ENCODE measurements around the gene MYOCD. TPM values are rescaled to one million over a fixed set of nuclear protein-coding genes. Genes with fewer than 3 reads are reported as not detected.

Gene MYOCD
- total RNA-seq, 2 experiments from 2014 or later, result not detected

GRCh38 chr17:12709063-12709462, 43.4 kb downstream of the MYOCD start:
- POLR2A ChIA-PET, result no interaction called here
- Mint-ChIP-seq H3K36me3 (no peaks in the 10 kb centered on the region), H3K4me3 (no peak overlapping the region), H3K4me1 (no peaks in the 10 kb centered on the region), H3K9me3 (peaks cover 2% of the 10 kb centered on the region), H3K27ac (no peak overlapping the region), H3K27me3 (no peaks in the 10 kb centered on the region)
- DNase-seq (no peak), ATAC-seq (ENCODE audit: low read depth) (no peak)

- Mint-ChIP-seq H3K36me3 (no peaks in the 10 kb centered on the region), H3K4me1 (no peaks in the 10 kb centered on the region), H3K27me3 (no peaks in the 10 kb centered on the region), H3K27ac (no peak overlapping the region), H3K9me3 (peaks cover 6% of the 10 kb centered on the region), H3K4me3 (no peak overlapping the region)
- ATAC-seq (ENCODE audit: low read depth) (no peak), DNase-seq (no peak)
- POLR2A ChIA-PET, result no interaction called here
These were observed 46.7 kb downstream of the MYOCD start for GRCh38 chr17:12712415-12712814.

- POLR2A ChIA-PET, result no interaction called here
- Mint-ChIP-seq H3K36me3 (no peaks in the 10 kb centered on the region), H3K27ac (no peak overlapping the region), H3K27me3 (no peaks in the 10 kb centered on the region), H3K4me3 (no peak overlapping the region), H3K4me1 (no peaks in the 10 kb centered on the region), H3K9me3 (peaks cover 6% of the 10 kb centered on the region)
- no peak for DNase-seq
- no peak for ATAC-seq (ENCODE audit: low read depth)
These were observed 47.3 kb downstream of the MYOCD start for GRCh38 chr17:12712941-12713340.

- ATAC-seq (ENCODE audit: low read depth), result no peak
- no peak overlapping the region for H3K4me3 Mint-ChIP-seq
- no peak overlapping the region for H3K27ac Mint-ChIP-seq
- POLR2A ChIA-PET, result no interaction called here
- DNase-seq, result no peak
- no peaks in the 10 kb centered on the region for H3K36me3 Mint-ChIP-seq
- peaks cover 9% of the 10 kb centered on the region for H3K9me3 Mint-ChIP-seq
- H3K27me3 Mint-ChIP-seq, result no peaks in the 10 kb centered on the region
- H3K4me1 Mint-ChIP-seq, result no peaks in the 10 kb centered on the region
These were observed 54.3 kb downstream of the MYOCD start for GRCh38 chr17:12719948-12720347.

- DNase-seq, result no peak
- H3K4me1 Mint-ChIP-seq, result no peaks in the 10 kb centered on the region
- H3K27ac Mint-ChIP-seq, result no peak overlapping the region
- H3K9me3 Mint-ChIP-seq, result peaks cover 6% of the 10 kb centered on the region
- no peak for ATAC-seq (ENCODE audit: low read depth)
- no peaks in the 10 kb centered on the region for H3K27me3 Mint-ChIP-seq
- no peaks in the 10 kb centered on the region for H3K36me3 Mint-ChIP-seq
- H3K4me3 Mint-ChIP-seq, result no peak overlapping the region
- POLR2A ChIA-PET, result no interaction called here
These were observed 55.9 kb downstream of the MYOCD start for GRCh38 chr17:12721581-12721980.

GRCh38 chr17:12722282-12722681, 56.6 kb downstream of the MYOCD start:
- POLR2A ChIA-PET, result no interaction called here
- no peak for ATAC-seq (ENCODE audit: low read depth)

GRCh38 chr17:12726131-12726530, 60.4 kb downstream of the MYOCD start:
- H3K4me3 Mint-ChIP-seq, result no peak overlapping the region
- no peaks in the 10 kb centered on the region for H3K4me1 Mint-ChIP-seq
- no peak overlapping the region for H3K27ac Mint-ChIP-seq
- DNase-seq (no peak), ATAC-seq (ENCODE audit: low read depth) (no peak)
- POLR2A ChIA-PET, result no interaction called here
- H3K36me3 Mint-ChIP-seq, result no peaks in the 10 kb centered on the region
- H3K9me3 Mint-ChIP-seq, result peaks cover 3% of the 10 kb centered on the region
- H3K27me3 Mint-ChIP-seq, result no peaks in the 10 kb centered on the region

More at GRCh38 chr17:12722282-12722681, 56.6 kb downstream of the MYOCD start:
- Mint-ChIP-seq H3K4me3 (no peak overlapping the region), H3K9me3 (peaks cover 6% of the 10 kb centered on the region), H3K27ac (no peak overlapping the region), H3K36me3 (no peaks in the 10 kb centered on the region), H3K4me1 (no peaks in the 10 kb centered on the region), H3K27me3 (no peaks in the 10 kb centered on the region)
- no peak for DNase-seq

- Mint-ChIP-seq H3K9me3 (no peaks in the 10 kb centered on the region), H3K36me3 (no peaks in the 10 kb centered on the region), H3K27ac (no peak overlapping the region), H3K4me3 (no peak overlapping the region), H3K27me3 (no peaks in the 10 kb centered on the region), H3K4me1 (no peaks in the 10 kb centered on the region)
- POLR2A ChIA-PET, result no interaction called here
- no peak for DNase-seq
- no peak for ATAC-seq (ENCODE audit: low read depth)
These were observed 61.5 kb downstream of the MYOCD start for GRCh38 chr17:12727076-12727760.

- Mint-ChIP-seq H3K36me3 (no peaks in the 10 kb centered on the region), H3K4me1 (no peaks in the 10 kb centered on the region), H3K27me3 (no peaks in the 10 kb centered on the region), H3K4me3 (no peak overlapping the region), H3K27ac (no peak overlapping the region), H3K9me3 (no peaks in the 10 kb centered on the region)
- DNase-seq (no peak), ATAC-seq (ENCODE audit: low read depth) (no peak)
- POLR2A ChIA-PET, result no interaction called here
These were observed 62.2 kb downstream of the MYOCD start for GRCh38 chr17:12727881-12728280.

GRCh38 chr17:12729086-12729485, 63.4 kb downstream of the MYOCD start:
- H3K4me3 Mint-ChIP-seq, result no peak overlapping the region
- ATAC-seq (ENCODE audit: low read depth), result no peak
- POLR2A ChIA-PET, result no interaction called here
- no peaks in the 10 kb centered on the region for H3K27me3 Mint-ChIP-seq
- H3K9me3 Mint-ChIP-seq, result no peaks in the 10 kb centered on the region
- no peaks in the 10 kb centered on the region for H3K36me3 Mint-ChIP-seq
- H3K4me1 Mint-ChIP-seq, result no peaks in the 10 kb centered on the region
- H3K27ac Mint-ChIP-seq, result no peak overlapping the region
- no peak for DNase-seq

- ATAC-seq (ENCODE audit: low read depth) (no peak), DNase-seq (no peak)
- Mint-ChIP-seq H3K4me3 (no peak overlapping the region), H3K4me1 (no peaks in the 10 kb centered on the region), H3K27ac (no peak overlapping the region), H3K9me3 (no peaks in the 10 kb centered on the region), H3K27me3 (no peaks in the 10 kb centered on the region), H3K36me3 (no peaks in the 10 kb centered on the region)
- POLR2A ChIA-PET, result no interaction called here
These were observed 64.7 kb downstream of the MYOCD start for GRCh38 chr17:12730421-12730820.

- POLR2A ChIA-PET, result no interaction called here
- no peak overlapping the region for H3K27ac Mint-ChIP-seq
These were observed 65.3 kb downstream of the MYOCD start for GRCh38 chr17:12730931-12731521.

GRCh38 chr17:12731839-12732238, 66.1 kb downstream of the MYOCD start:
- ATAC-seq (ENCODE audit: low read depth) (no peak), DNase-seq (no peak)
- no peaks in the 10 kb centered on the region for H3K27me3 Mint-ChIP-seq
- POLR2A ChIA-PET, result no interaction called here
- H3K4me1 Mint-ChIP-seq, result no peaks in the 10 kb centered on the region
- H3K27ac Mint-ChIP-seq, result no peak overlapping the region
- H3K9me3 Mint-ChIP-seq, result no peaks in the 10 kb centered on the region
- no peak overlapping the region for H3K4me3 Mint-ChIP-seq
- no peaks in the 10 kb centered on the region for H3K36me3 Mint-ChIP-seq

More at GRCh38 chr17:12730931-12731521, 65.3 kb downstream of the MYOCD start:
- Mint-ChIP-seq H3K9me3 (no peaks in the 10 kb centered on the region), H3K27me3 (no peaks in the 10 kb centered on the region), H3K4me3 (no peak overlapping the region), H3K36me3 (no peaks in the 10 kb centered on the region), H3K4me1 (no peaks in the 10 kb centered on the region)
- ATAC-seq (ENCODE audit: low read depth) (no peak), DNase-seq (no peak)

- H3K4me1 Mint-ChIP-seq, result no peaks in the 10 kb centered on the region
- no peaks in the 10 kb centered on the region for H3K27me3 Mint-ChIP-seq
- no peak for DNase-seq
- H3K36me3 Mint-ChIP-seq, result no peaks in the 10 kb centered on the region
- H3K4me3 Mint-ChIP-seq, result no peak overlapping the region
- H3K9me3 Mint-ChIP-seq, result no peaks in the 10 kb centered on the region
- no peak overlapping the region for H3K27ac Mint-ChIP-seq
- ATAC-seq (ENCODE audit: low read depth), result no peak
- POLR2A ChIA-PET, result no interaction called here
These were observed 66.7 kb downstream of the MYOCD start for GRCh38 chr17:12732366-12732765.

Data from activated naive CD8-positive, alpha-beta T cell treated with anti-CD3 and anti-CD28 coated beads, Interleukin-2, amount 10 ng/mL, durations not matched to agents 7 days and 5 days (primary cell).